Measurements from ENCODE around the gene STX16. TPM values are rescaled to one million over a fixed set of nuclear protein-coding genes. Genes with fewer than 3 reads are reported as not detected.

The STX16 gene
- total and polyA plus RNA-seq, 2 experiments from 2014 or later = 23.2 to 41.8 TPM

GRCh38 chr20:58646257-58646656 is 4.8 kb upstream of the STX16 start:
- Histone ChIP-seq H3K9me3 (ENCODE audit: low read depth) (no peaks in the 10 kb centered on the region), H3K27me3 (no peaks in the 10 kb centered on the region), H3K27ac (no peak overlapping the region), H3K9me2 (replicated peaks; ENCODE audit: insufficient read depth) (no peaks in the 10 kb centered on the region), H4K20me1 (ENCODE audit: insufficient read depth, poor library complexity, severe bottlenecking) (no peaks in the 10 kb centered on the region), H3K36me3 (replicated peaks; ENCODE audit: insufficient read depth, low read depth) (no peaks in the 10 kb centered on the region), H3K79me2 (peaks cover 1% of the 10 kb centered on the region), H2AFZ (no peak overlapping the region), H3K4me2 (no peak overlapping the region), H3K4me1 (ENCODE audit: insufficient read depth) (peaks cover 5% of the 10 kb centered on the region), H3K4me3 (no peak overlapping the region)
- no peak for DNase-seq (ENCODE audit: low spot score)
- 93% methylated on average over 3 of the region's 3 CpGs for WGBS (ENCODE audit: low lambda C conversion rate, missing lambda C conversion rate)
- TF ChIP-seq CTCF (IDR thresholded peaks at IDR 0.05; ENCODE audit: poor library complexity) = no peak
- TF ChIP-seq EZH2 (IDR thresholded peaks at IDR 0.05; ENCODE audit: borderline replicate concordance) = no peak
- TF ChIP-seq EZH2phosphoT487 (IDR thresholded peaks at IDR 0.05; ENCODE audit: low read depth, severe bottlenecking, unreplicated experiment) = no peak

- no peak overlapping the region for H3K4me2 ChIP-seq
- TF ChIP-seq EZH2phosphoT487 (IDR thresholded peaks at IDR 0.05; ENCODE audit: low read depth, severe bottlenecking, unreplicated experiment) = no peak
- no peak for TF ChIP-seq CTCF (IDR thresholded peaks at IDR 0.05; ENCODE audit: poor library complexity)
- peaks cover 5% of the 10 kb centered on the region for H3K4me1 ChIP-seq (ENCODE audit: insufficient read depth)
- peaks cover 6% of the 10 kb centered on the region for H3K79me2 ChIP-seq
- H3K27me3 ChIP-seq = no peaks in the 10 kb centered on the region
- no peak overlapping the region for H3K27ac ChIP-seq
- WGBS (ENCODE audit: low lambda C conversion rate, missing lambda C conversion rate) = 70% methylated on average over 4 of the region's 4 CpGs
- no peak overlapping the region for H3K4me3 ChIP-seq
- H4K20me1 ChIP-seq (ENCODE audit: insufficient read depth, poor library complexity, severe bottlenecking) = no peaks in the 10 kb centered on the region
- H3K9me3 ChIP-seq (ENCODE audit: low read depth) = no peaks in the 10 kb centered on the region
- H2AFZ ChIP-seq = no peak overlapping the region
- DNase-seq (ENCODE audit: low spot score) = no peak
- H3K9me2 ChIP-seq (replicated peaks; ENCODE audit: insufficient read depth) = no peaks in the 10 kb centered on the region
- H3K36me3 ChIP-seq (replicated peaks; ENCODE audit: insufficient read depth, low read depth) = no peaks in the 10 kb centered on the region
These were observed 4.4 kb upstream of the STX16 start for GRCh38 chr20:58646703-58647102.

GRCh38 chr20:58647162-58647795 is 3.8 kb upstream of the STX16 start:
- Histone ChIP-seq H3K4me2 (no peak overlapping the region), H3K4me3 (no peak overlapping the region), H3K79me2 (peaks cover 12% of the 10 kb centered on the region), H3K9me3 (ENCODE audit: low read depth) (no peaks in the 10 kb centered on the region), H3K27me3 (no peaks in the 10 kb centered on the region), H2AFZ (no peak overlapping the region), H3K4me1 (ENCODE audit: insufficient read depth) (peaks cover 5% of the 10 kb centered on the region), H3K27ac (no peak overlapping the region), H3K9me2 (replicated peaks; ENCODE audit: insufficient read depth) (no peaks in the 10 kb centered on the region), H3K36me3 (replicated peaks; ENCODE audit: insufficient read depth, low read depth) (no peaks in the 10 kb centered on the region), H4K20me1 (ENCODE audit: insufficient read depth, poor library complexity, severe bottlenecking) (no peaks in the 10 kb centered on the region)
- DNase-seq (ENCODE audit: low spot score) = no peak
- 73% methylated on average over 7 of the region's 7 CpGs for WGBS (ENCODE audit: low lambda C conversion rate, missing lambda C conversion rate)
- no peak for TF ChIP-seq EZH2 (IDR thresholded peaks at IDR 0.05; ENCODE audit: borderline replicate concordance)
- no peak for TF ChIP-seq CTCF (IDR thresholded peaks at IDR 0.05; ENCODE audit: poor library complexity)
- TF ChIP-seq EZH2phosphoT487 (IDR thresholded peaks at IDR 0.05; ENCODE audit: low read depth, severe bottlenecking, unreplicated experiment) = no peak

All from hepatocyte (in vitro differentiated cells).